SK-N-MC (cell line): ENCODE results near the gene IL6ST.

Source experiments
- EZH2 ChIP-seq: fragments of 200-600 bp; sonication (generic); IDR thresholded peaks from one replicate; pipeline ENCODE4 v1.6.1; 2017; ENCODE audit warnings: antibody characterized with exemption
- FOXP2 ChIP-seq: optimal IDR thresholded peaks from 2 replicates; pipeline ENCODE3; 2011; ENCODE audit warnings: mild to moderate bottlenecking, moderate library complexity; ENCODE audit not compliant: insufficient read depth; ENCODE audit errors: extremely low read length, control extremely low read depth
- POLR2AphosphoS5 ChIP-seq: IDR thresholded peaks from 2 replicates; pipeline ENCODE4 v1.6.1; 2012; ENCODE audit warnings: mild to moderate bottlenecking, low read depth, low read length, borderline replicate concordance

DNA sequence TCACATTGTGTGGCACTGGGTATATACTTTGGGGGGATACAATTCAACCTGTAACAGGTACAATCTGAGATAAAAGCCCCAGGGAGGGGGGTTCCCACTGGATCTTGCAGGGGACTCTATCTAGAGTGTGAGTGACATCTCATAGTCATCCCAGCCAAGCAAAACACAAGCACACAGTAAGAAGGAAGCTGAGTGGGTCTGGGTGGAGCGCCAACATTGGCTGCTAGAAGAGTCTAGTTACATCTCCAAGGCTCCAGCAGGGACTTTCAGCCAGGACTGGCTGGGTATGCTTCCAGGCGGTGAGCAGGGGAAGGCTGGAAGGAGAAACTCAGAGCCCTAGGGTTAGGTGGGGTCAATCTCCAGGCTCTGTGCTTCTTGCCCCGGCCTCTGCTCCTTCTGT, 90.6 kb downstream of the IL6ST start:
- TF ChIP-seq EZH2 (no peak), POLR2AphosphoS5 (no peak), FOXP2 (no peak)
